GM19463 (cell line): ENCODE measurements around the gene GRIK3.

ENCODE experiments used
- ATAC-seq: cut with Tn5 transposase; IDR thresholded peaks from one replicate; pipeline ENCODE4 v1.9.1; 2021; ENCODE audit warnings: mild to moderate bottlenecking, moderate library complexity; ENCODE audit not compliant: unreplicated experiment

The GRIK3 gene

DNA sequence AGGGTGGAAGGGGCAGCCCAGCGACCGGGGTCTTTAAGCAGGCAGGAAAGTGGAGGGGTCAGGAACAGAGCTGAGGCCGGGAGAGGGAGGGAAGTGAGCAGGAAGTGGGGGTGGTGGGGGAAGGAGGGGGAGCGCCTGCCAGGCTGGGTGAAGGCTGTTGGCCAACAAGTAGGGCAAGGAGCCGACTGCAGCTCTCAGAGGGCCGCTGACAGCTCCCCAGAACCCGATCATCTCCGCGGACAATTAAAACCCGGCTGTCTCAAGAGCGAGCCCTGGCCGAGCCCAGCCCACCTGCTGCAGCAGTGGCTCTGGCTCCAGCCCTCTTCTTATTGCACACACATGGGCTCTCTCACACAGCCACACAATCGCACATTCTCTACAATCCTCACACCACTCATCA is 51.6 kb downstream of the GRIK3 start:
- no peak for ATAC-seq

GRCh38 chr1:36981771-36982622 is 52.3 kb downstream of the GRIK3 start:
- no peak for ATAC-seq

DNA sequence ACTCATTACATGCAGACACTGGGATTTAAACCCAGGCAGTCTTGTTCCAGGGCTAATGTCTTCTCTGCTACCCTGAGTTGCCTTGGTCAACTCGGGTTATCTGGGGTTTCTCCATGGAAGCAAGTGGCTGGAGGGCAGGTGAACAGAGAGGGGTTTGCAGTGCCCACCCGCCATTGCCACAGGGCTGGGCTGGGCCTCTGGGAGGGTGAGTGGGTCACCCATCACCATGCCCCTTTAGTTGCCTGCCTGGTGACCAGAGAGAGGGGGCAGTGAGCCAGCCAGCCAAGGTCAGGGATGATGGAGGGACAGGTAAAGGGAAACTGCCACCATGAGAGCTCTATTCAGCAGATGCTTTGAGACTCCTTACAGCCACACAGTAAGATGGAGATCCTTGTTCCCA is 53.2 kb downstream of the GRIK3 start:
- no peak for ATAC-seq

DNA sequence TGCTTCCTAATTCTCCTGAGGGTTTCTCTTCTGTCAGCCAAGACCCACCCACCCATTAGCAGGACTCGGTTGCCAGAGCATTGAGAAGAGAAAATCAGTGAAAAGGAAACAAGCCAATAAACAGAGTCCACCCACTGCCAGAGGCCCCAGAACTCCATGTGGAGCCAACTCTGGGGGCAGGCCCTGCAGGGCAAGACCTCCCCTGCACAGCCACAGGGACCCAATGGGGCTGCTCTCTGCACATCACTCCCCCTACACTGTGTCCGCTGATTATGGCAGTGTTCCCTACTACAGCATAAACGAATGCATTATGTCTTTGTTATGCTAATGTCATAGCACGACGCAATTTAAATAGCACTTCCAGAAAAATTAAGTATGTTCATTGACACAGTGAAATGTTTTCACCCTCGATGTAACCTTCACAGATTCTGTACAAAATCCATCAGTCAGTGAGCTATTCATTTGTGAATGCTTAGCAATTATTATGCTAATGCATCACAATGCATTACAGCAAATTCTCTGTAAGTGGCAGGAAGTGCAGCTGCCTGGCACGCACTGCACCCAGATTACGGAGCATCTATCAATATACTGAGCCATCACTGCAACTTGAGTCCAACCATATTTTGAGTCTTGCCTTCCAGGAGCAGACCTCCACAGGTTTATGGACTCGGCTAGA is 56.4 kb downstream of the GRIK3 start:
- no peak for ATAC-seq

DNA sequence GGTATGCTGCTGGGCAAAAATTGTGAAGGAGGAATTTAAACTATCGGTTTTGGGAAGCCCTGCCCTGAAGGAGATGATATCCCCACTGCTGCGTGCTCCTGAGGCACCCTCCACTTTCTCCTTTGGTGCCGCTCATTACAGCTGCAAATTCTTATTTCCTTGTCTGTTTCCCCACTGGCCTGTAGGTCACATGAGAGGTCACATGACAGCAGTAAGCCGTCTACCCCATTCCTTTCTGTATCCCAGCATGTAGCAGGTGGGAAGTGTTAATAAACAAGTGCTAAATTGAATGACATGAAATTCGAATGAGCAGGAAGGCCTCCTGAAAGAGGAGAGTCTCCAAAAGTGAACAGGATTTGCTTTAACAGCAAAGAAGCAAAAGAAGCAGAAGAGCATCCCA is 58.7 kb downstream of the GRIK3 start:
- no peak for ATAC-seq

- ATAC-seq = no peak
Measured at GRCh38 chr1:36973056-36973455, 61.3 kb downstream of the GRIK3 start.

- ATAC-seq = no peak
Measured at GRCh38 chr1:36971852-36972618, 62.3 kb downstream of the GRIK3 start.

GRCh38 chr1:36968730-36969129 is 65.6 kb downstream of the GRIK3 start:
- no peak for ATAC-seq

GRCh38 chr1:36966242-36966641 is 68.1 kb downstream of the GRIK3 start:
- no peak for ATAC-seq

- ATAC-seq = no peak
Measured at GRCh38 chr1:36965275-36966159, 68.8 kb downstream of the GRIK3 start.

GRCh38 chr1:36964830-36965229 is 69.5 kb downstream of the GRIK3 start:
- no peak for ATAC-seq

DNA sequence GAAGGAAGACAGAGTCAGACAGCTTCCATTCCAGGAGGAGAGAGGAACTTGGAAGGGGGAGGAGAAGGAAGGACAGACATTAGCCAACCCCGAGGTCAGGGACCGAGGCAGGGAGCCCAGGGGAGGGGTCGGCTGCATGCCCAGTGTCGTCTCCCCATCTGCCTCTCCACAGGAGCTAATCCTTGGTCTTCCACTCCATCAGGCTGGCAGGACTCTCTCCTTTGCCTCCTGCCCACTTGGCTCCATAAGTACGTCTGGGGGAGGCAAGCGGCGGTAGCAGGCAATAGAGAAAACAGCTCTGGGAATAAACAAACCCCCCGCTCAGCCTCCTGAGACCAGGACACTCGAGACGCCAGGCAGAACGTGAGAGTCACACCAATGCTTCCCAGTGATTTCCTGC is 71.3 kb downstream of the GRIK3 start:
- ATAC-seq = no peak

DNA sequence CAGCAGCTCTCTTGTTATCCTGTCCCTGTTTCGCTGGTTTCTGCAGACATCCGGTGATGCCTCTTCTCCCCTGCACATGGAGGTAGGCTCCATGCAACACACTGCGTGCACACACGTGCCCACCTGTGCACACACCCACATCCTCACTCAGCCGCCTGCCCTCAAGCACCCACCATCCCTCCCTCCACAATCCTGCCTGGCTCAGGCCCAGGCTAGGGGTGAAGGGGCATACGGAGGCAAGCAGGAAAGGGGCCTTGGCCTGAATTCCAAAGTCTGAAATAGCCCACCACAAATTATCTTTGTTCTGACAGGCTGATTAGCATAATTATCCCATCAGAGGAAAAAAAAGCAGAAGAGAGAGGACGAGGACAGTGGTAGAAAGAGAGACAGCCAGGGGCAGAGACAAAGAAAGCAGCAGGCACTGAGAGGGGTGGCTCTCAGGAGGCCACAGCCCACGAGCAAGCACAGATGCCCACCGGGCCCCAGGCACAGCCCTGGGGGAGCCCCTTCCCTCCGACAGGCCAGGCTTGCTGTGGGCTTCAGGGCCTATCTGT is 73.2 kb downstream of the GRIK3 start:
- no peak for ATAC-seq

- ATAC-seq = no peak
Measured at GRCh38 chr1:36956570-36956969, 77.7 kb downstream of the GRIK3 start.

GRCh38 chr1:36955016-36955415 is 79.3 kb downstream of the GRIK3 start:
- no peak for ATAC-seq

- no peak for ATAC-seq
Measured at GRCh38 chr1:36953061-36953460, 81.3 kb downstream of the GRIK3 start.

DNA sequence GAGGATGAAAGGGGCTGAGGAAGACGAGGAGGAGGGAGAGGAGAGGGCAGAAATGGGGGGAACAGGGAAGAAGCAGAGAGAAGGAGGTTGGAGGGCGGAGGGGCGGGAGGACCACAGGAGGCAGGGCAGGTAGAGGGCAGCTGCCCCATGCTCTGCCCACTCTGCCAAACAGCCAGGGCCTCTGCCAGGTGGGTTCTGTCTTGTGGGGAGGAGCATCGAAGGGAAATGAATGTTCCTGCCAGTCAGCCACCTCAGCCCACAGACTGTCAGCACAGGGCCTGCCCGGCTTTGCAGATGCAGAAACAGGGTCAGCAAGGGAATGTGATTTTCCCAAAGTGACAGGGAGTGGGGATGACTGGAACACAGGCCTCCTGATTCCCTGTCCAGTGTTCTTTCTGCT is 82.6 kb downstream of the GRIK3 start:
- ATAC-seq = no peak

- ATAC-seq = no peak
Measured at GRCh38 chr1:36951292-36951750, 83.0 kb downstream of the GRIK3 start.

DNA sequence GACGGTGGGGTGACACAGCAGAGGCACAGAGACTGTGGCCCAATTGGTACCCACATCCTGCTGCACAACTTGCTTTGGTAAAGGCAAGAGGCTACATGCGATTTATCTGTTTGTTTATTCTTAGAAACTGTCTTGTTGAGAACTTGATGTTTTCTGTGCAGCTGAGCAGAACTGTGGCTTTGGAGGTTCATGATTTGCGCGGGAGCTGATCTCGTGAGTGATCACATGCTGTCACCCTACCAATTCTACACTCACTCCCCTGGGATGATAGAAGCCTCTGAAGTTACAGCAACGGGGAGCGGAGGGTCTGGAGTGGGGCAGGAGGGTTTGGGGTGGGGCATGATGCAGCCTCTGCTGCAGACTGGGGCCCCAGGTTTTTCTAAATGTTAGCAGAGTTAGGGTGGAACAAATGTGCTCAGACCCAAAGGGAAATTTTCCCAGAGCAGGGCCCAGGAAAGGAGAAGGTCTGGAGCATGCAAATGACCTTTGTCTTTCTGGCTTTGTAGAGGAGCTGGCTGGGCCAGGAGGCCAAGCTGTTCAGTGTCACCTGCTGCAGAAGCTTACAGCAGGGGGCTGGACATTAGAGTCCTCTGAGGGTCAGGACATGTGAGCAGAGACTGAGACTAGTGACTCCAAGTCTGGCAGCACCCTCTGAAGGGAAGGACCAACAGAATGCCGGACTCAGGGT is 83.6 kb downstream of the GRIK3 start:
- no peak for ATAC-seq

GRCh38 chr1:36948606-36949005 is 85.7 kb downstream of the GRIK3 start:
- ATAC-seq = no peak
